ENCODE data around the gene EPHA1. TPM values are rescaled to one million over a fixed set of nuclear protein-coding genes. Genes with fewer than 3 reads are reported as not detected.

The EPHA1 gene
- total and polyA plus RNA-seq, 3 donors from 2014 or later = 5.9 to 9.8 (median 8.5) TPM

GRCh38 chr7:143384148-143384547 lies 24.5 kb downstream of the EPHA1 start:
- Histone ChIP-seq H3K27me3 (no peaks in the 10 kb centered on the region), H3K9me3 (no peaks in the 10 kb centered on the region), H3K36me3 (ENCODE audit: low read depth, missing control alignments) (no peaks in the 10 kb centered on the region), H3K4me3 (no peak overlapping the region), H3K4me1 (peaks cover 52% of the 10 kb centered on the region), H3K27ac (peak overlapping the region in 1 of 2 donors; percentile 61)
- TF ChIP-seq POLR2A (IDR thresholded peaks at IDR 0.05) = no peak
- no peak for TF ChIP-seq CTCF (IDR thresholded peaks at IDR 0.05)
- intact Hi-C loops (cut with DNase I; ENCODE audit: low total_unique reads) = no loop called here
- WGBS, 2 donors = 58 to 59% methylated on average over 5 of the region's 5 CpGs
- DNase-seq = no peak

GRCh38 chr7:143383642-143383957 lies 25.1 kb downstream of the EPHA1 start:
- Histone ChIP-seq H3K4me1 (peaks cover 52% of the 10 kb centered on the region), H3K36me3 (ENCODE audit: low read depth, missing control alignments) (no peaks in the 10 kb centered on the region), H3K27ac (peak overlapping the region in 1 of 2 donors; percentile 99), H3K9me3 (no peaks in the 10 kb centered on the region), H3K4me3 (peak overlapping the region in 1 of 2 donors; percentile 93), H3K27me3 (no peaks in the 10 kb centered on the region)
- TF ChIP-seq POLR2A (IDR thresholded peaks at IDR 0.05) (no peak), CTCF (IDR thresholded peaks at IDR 0.05) (no peak)
- intact Hi-C loops (cut with DNase I; ENCODE audit: low total_unique reads) = no loop called here
- DNase-seq = no peak
- WGBS, 2 donors = 44 to 79% methylated on average over 1 of the region's 1 CpG

GRCh38 chr7:143382791-143383641 lies 25.6 kb downstream of the EPHA1 start:
- Histone ChIP-seq H3K27me3 (no peaks in the 10 kb centered on the region), H3K4me3 (peak overlapping the region; percentile 93 to 98), H3K9me3 (no peaks in the 10 kb centered on the region), H3K36me3 (ENCODE audit: low read depth, missing control alignments) (no peaks in the 10 kb centered on the region), H3K27ac (peak overlapping the region; percentile 90 to 99), H3K4me1 (peaks cover 52% of the 10 kb centered on the region)
- intact Hi-C loops (cut with DNase I; ENCODE audit: low total_unique reads) = no loop called here
- 82 to 86% methylated on average over 14 to 15 of the region's 15 CpGs for WGBS, 2 donors
- TF ChIP-seq CTCF (IDR thresholded peaks at IDR 0.05) (no peak), POLR2A (IDR thresholded peaks at IDR 0.05) (no peak)
- no peak for DNase-seq

GRCh38 chr7:143382126-143382790 lies 26.4 kb downstream of the EPHA1 start:
- Histone ChIP-seq H3K27ac (peak overlapping the region; percentile 90 to 99), H3K4me3 (peak overlapping the region; percentile 93 to 98), H3K36me3 (ENCODE audit: low read depth, missing control alignments) (no peaks in the 10 kb centered on the region), H3K27me3 (no peaks in the 10 kb centered on the region), H3K9me3 (no peaks in the 10 kb centered on the region), H3K4me1 (peaks cover 50% of the 10 kb centered on the region)
- no peak for DNase-seq
- intact Hi-C loops (cut with DNase I; ENCODE audit: low total_unique reads) = no loop called here
- no peak for TF ChIP-seq CTCF (IDR thresholded peaks at IDR 0.05)
- no peak for TF ChIP-seq POLR2A (IDR thresholded peaks at IDR 0.05)
- WGBS, 2 donors = 7 to 14% methylated on average over 9 to 20 of the region's 21 CpGs
